Spleen (tissue), 11 donors: ENCODE data around the gene CDH13. TPM values are rescaled to one million over a fixed set of nuclear protein-coding genes. Genes with fewer than 3 reads are reported as not detected.
A peak's percentile ranks its signal among the peaks of the same experiment; 100 is the strongest.

Source experiments
- DNase-seq: peaks from one replicate; pipeline ENCODE4 v3.0.0-alpha.2; 2020
- H3K27ac ChIP-seq, 8 donors: fragments of 200-600 bp; sonication (generic) in 7 of 8; 1 replicate in 4 of 8; 2 replicates in 4 of 8; pipeline versions ENCODE4 v1.5.0 to v1.8.0; 2016 to 2021; ENCODE audit warnings: inconsistent platforms in 4 of 8, mild to moderate bottlenecking in 4 of 8, moderate library complexity in 1 of 8
- H3K27me3 ChIP-seq, 7 donors: fragments of 200-600 bp; sonication (generic) in 6 of 7; replicated peaks in 1 of 7; 1 replicate in 4 of 7; 2 replicates in 3 of 7; pipeline versions ENCODE4 v1.5.0 to v1.8.0; 2016 to 2021; ENCODE audit warnings: inconsistent platforms in 3 of 7, mild to moderate bottlenecking in 1 of 7
- H3K36me3 ChIP-seq, 6 donors: fragments of 200-600 bp; sonication (generic) in 5 of 6; 1 replicate in 4 of 6; 2 replicates in 2 of 6; pipeline versions ENCODE4 v1.5.0 to v1.8.0; 2016 to 2021; ENCODE audit warnings: inconsistent platforms in 2 of 6
- H3K4me1 ChIP-seq, 6 donors: fragments of 200-600 bp; sonication (generic) in 5 of 6; 1 replicate in 3 of 6; 2 replicates in 3 of 6; pipeline versions ENCODE4 v1.5.0 to v1.8.0; 2016 to 2021; ENCODE audit warnings: inconsistent platforms in 3 of 6
- H3K4me3 ChIP-seq, 8 donors: fragments of 200-600 bp; sonication (generic) in 7 of 8; 1 replicate in 4 of 8; 2 replicates in 4 of 8; pipeline versions ENCODE4 v1.5.0 to v1.8.0; 2016 to 2021; ENCODE audit warnings: inconsistent platforms in 4 of 8, mild to moderate bottlenecking in 4 of 8, moderate library complexity in 2 of 8
- H3K9me3 ChIP-seq, 8 donors: fragments of 200-600 bp; sonication (generic) in 7 of 8; 1 replicate in 4 of 8; 2 replicates in 4 of 8; pipeline versions ENCODE4 v1.5.0 to v1.8.0; 2016 to 2021; ENCODE audit warnings: inconsistent platforms in 4 of 8
- CTCF ChIP-seq, 11 experiments: fragments of 200-600 bp in 7 of 11; fragments of 450-650 bp in 4 of 11; sonication (generic) in 4 of 11; IDR thresholded peaks in 8 of 11; conservative IDR thresholded peaks in 3 of 11; 1 replicate in 7 of 11; 2 replicates in 4 of 11; pipeline versions ENCODE4 v1.4.0 to v1.8.0; 2016 to 2021; ENCODE audit warnings: antibody characterized with exemption in 11 of 11, inconsistent platforms in 4 of 11, mild to moderate bottlenecking in 1 of 11
- POLR2A ChIP-seq, 3 donors: fragments of 450-650 bp; IDR thresholded peaks; one replicate each; pipeline ENCODE4 v1.5.1; 2017; ENCODE audit warnings: antibody characterized with exemption in 3 of 3, mild to moderate bottlenecking in 1 of 3
- POLR2AphosphoS5 ChIP-seq, 3 donors: sonication (generic); formaldehyde crosslinking; IDR thresholded peaks; one replicate each; pipeline ENCODE4 v1.5.1; 2017; ENCODE audit warnings: antibody characterized with exemption in 3 of 3
- WGBS, 5 donors: extraction: QIAGEN DNeasy Blood & Tissue Kit in 3 of 5; methylation state at CpG; one replicate each; pipeline versions ENCODE4 v1.1.5 to v1.1.7; 2013 to 2018; 5-methylcytosine and 5-hydroxymethylcytosine counted together
- intact Hi-C: fragments of 100-400 bp; cut with DNase I; formaldehyde crosslinking; loops from one replicate; pipeline ENCODE4 v1.15.0; 2023; ENCODE audit warnings: low total_unique reads
- polyA plus RNA-seq, 3 donors: library from polyadenylated mRNA; stranded (reverse); fragments of 200-250 nt; gene quantifications; one replicate each; pipeline ENCODE4 v1.2.1, GENCODE V29; 2013
- total RNA-seq, 7 donors: library from RNA; depleted of rRNA in 3 of 7; stranded (reverse); fragments of >200 nt in 3 of 7; fragmentation: NEBNext Ultra II Directional in 4 of 7; extraction: Animal tissue kit (Norgen Biotek cat#: 25700) in 4 of 7; gene quantifications; one replicate each; pipeline versions ENCODE4 v1.1.0 to v1.2.1, GENCODE V29; 2016 to 2021
- donor health status: healthy with polysubstance abuse.
- donor health status: DM: no; HTN: no; CAD: no; lungs with moderate emphysema.
- donor health status: DM: no; HTN: no; CAD: no.
- donor health status: Bipolar disorder and iron deficiency.
- donor health status: healthy.
- donor health status: DM: no; HTN: no; CAD: no.
- donor health status: DM: yes; HTN: yes; CAD: no.

CDH13 gene
- total and polyA plus RNA-seq, 10 donors: 0.13 to 4.6 (median 1.1) TPM

- Histone ChIP-seq H3K4me1 (no peaks in the 10 kb centered on the region), H3K9me3 (peaks cover 0 to 6% (median 0%) of the 10 kb centered on the region in 8 donors), H3K36me3 (no peaks in the 10 kb centered on the region), H3K4me3 (no peak overlapping the region), H3K27me3 (no peaks in the 10 kb centered on the region), H3K27ac (peak overlapping the region in 3 of 8 donors; percentile 15 to 33 (median 30))
- intact Hi-C loops: no loop called here
- 63 to 81% (median 72%) methylated on average over 10 to 11 of the region's 11 CpGs for WGBS, 5 donors
- TF ChIP-seq POLR2AphosphoS5 (IDR thresholded peaks at IDR 0.05): peak in 1 of 3 donors; percentile 48
- TF ChIP-seq CTCF (IDR thresholded peaks at IDR 0.05 in 8 of 11, conservative IDR thresholded peaks at IDR 0.05 in 3 of 11): no peak
- DNase-seq: peak; percentile 72
Observed at GRCh38 chr16:82963653-82964052, 336.9 kb downstream of the CDH13 start.

- no peaks in the 10 kb centered on the region for H3K36me3 ChIP-seq
- H3K9me3 ChIP-seq: peaks cover 0 to 14% (median 0%) of the 10 kb centered on the region in 8 donors
- no peak overlapping the region for H3K4me3 ChIP-seq
- TF ChIP-seq POLR2AphosphoS5 (IDR thresholded peaks at IDR 0.05): no peak
- TF ChIP-seq POLR2A (IDR thresholded peaks at IDR 0.05): no peak
- TF ChIP-seq CTCF (IDR thresholded peaks at IDR 0.05 in 8 of 11, conservative IDR thresholded peaks at IDR 0.05 in 3 of 11): no peak
- intact Hi-C loops: no loop called here
- 80 to 94% (median 87%) methylated on average over 5 of the region's 5 CpGs for WGBS, 5 donors
- no peak overlapping the region for H3K27ac ChIP-seq
- no peaks in the 10 kb centered on the region for H3K4me1 ChIP-seq
- no peaks in the 10 kb centered on the region for H3K27me3 ChIP-seq
- DNase-seq: no peak
Observed at GRCh38 chr16:82965808-82966207, 339.0 kb downstream of the CDH13 start.

GRCh38 chr16:82967424-82967823, 340.7 kb downstream of the CDH13 start:
- no peaks in the 10 kb centered on the region for H3K4me1 ChIP-seq
- H3K4me3 ChIP-seq: no peak overlapping the region
- H3K27ac ChIP-seq: no peak overlapping the region
- TF ChIP-seq CTCF (IDR thresholded peaks at IDR 0.05 in 8 of 11, conservative IDR thresholded peaks at IDR 0.05 in 3 of 11) (no peak), POLR2A (IDR thresholded peaks at IDR 0.05) (no peak), POLR2AphosphoS5 (IDR thresholded peaks at IDR 0.05) (peak in 2 of 3 donors; percentile 55 to 65)
- WGBS, 5 donors: 62 to 72% (median 62%) methylated on average over 7 of the region's 7 CpGs
- peak; percentile 76 for DNase-seq
- peaks cover 0 to 23% (median 0%) of the 10 kb centered on the region in 8 donors for H3K9me3 ChIP-seq
- no peaks in the 10 kb centered on the region for H3K36me3 ChIP-seq
- intact Hi-C loops: no loop called here
- no peaks in the 10 kb centered on the region for H3K27me3 ChIP-seq

- H3K4me3 ChIP-seq: no peak overlapping the region
- H3K9me3 ChIP-seq: peaks cover 0 to 28% (median 0%) of the 10 kb centered on the region in 8 donors
- no peak overlapping the region for H3K27ac ChIP-seq
- TF ChIP-seq CTCF (IDR thresholded peaks at IDR 0.05 in 8 of 11, conservative IDR thresholded peaks at IDR 0.05 in 3 of 11) (no peak), POLR2AphosphoS5 (IDR thresholded peaks at IDR 0.05) (no peak), POLR2A (IDR thresholded peaks at IDR 0.05) (no peak)
- DNase-seq: no peak
- H3K4me1 ChIP-seq: no peaks in the 10 kb centered on the region
- H3K36me3 ChIP-seq: no peaks in the 10 kb centered on the region
- H3K27me3 ChIP-seq: no peaks in the 10 kb centered on the region
- WGBS, 5 donors: 71 to 80% (median 76%) methylated on average over 5 of the region's 5 CpGs
- intact Hi-C loops: no loop called here
Observed at GRCh38 chr16:82971126-82971525, 344.4 kb downstream of the CDH13 start.
